ENCODE measurements around the gene VWF. TPM values are rescaled to one million over a fixed set of nuclear protein-coding genes. Genes with fewer than 3 reads are reported as not detected.

The VWF gene
- total and polyA plus RNA-seq, 2 of the 4 experiments (the other 2 are of a cell fraction): under 0.01 to 0.09 TPM

DNA sequence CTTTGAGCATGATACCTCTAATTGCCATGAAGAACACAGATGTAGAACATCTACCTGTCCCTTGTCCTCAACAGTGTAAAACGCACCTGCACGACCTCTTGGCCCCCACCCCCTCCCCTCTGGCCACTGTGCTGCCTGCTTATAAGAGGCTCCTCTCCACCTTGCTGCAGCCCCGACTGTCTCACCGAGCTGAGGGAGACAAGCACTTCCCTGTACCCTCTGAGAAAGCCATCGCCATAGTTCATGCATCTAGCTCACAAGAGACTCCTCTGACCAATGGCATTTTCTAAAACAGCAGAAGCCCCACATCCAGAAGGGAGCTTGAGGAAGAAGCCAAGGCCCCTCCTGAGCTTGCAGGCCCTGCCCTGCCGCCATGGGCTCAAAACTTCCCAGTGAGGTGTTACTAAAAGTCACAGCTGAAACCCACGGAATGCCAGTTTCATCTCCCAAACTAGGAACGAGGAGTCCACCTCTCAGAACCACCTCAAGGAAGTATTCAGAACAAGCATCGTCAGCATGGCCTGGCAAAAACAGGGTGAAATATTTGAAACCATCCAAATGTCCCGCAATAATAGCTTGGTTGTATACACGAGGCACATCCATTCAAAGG lies 157.9 kb downstream of the VWF start:
- ChIA-PET CTCF (interaction anchor here (1.0 kb wide), 1 partner anchor 10 kb away, joined by 3 read pairs; no protein-coding TSS in a partner anchor), POLR2A (ENCODE audit: unreplicated experiment) (no interaction called here)
- no peak overlapping the region for H3K14ac ChIP-seq (replicated peaks; ENCODE audit: low read depth, low read length)
- H4K8ac ChIP-seq (ENCODE audit: low read depth in 2 of 2, low read length in 2 of 2): no peak overlapping the region
- H2AFZ ChIP-seq (replicated peaks; ENCODE audit: low read length, poor library complexity): peak overlapping the region; percentile 56
- no peaks in the 10 kb centered on the region for H4K20me1 ChIP-seq (ENCODE audit: insufficient read depth, low read length)
- H2BK15ac ChIP-seq (ENCODE audit: low read depth, low read length): no peak overlapping the region
- H3K36me3 ChIP-seq (ENCODE audit: control insufficient read depth, insufficient read depth, low read length): no peaks in the 10 kb centered on the region
- peaks cover 38% of the 10 kb centered on the region for H3K27me3 ChIP-seq (ENCODE audit: control insufficient read depth, insufficient read depth, low read length)
- H4K91ac ChIP-seq (ENCODE audit: insufficient read depth, low read depth, low read length): no peak overlapping the region
- DNase-seq: no peak
- H3K23ac ChIP-seq (ENCODE audit: low read depth, low read length): no peak overlapping the region
- no peak overlapping the region for H3K4me3 ChIP-seq (ENCODE audit: insufficient read depth, low read depth, low read length)
- no peaks in the 10 kb centered on the region for H3K79me1 ChIP-seq (ENCODE audit: low read depth in 1 of 2, low read length in 2 of 2)
- no peak overlapping the region for H2AK5ac ChIP-seq (ENCODE audit: low read depth, low read length)
- no peaks in the 10 kb centered on the region for H3K9me3 ChIP-seq (ENCODE audit: control insufficient read depth, insufficient read depth, low read length)
- H3K4me1 ChIP-seq (ENCODE audit: control insufficient read depth, insufficient read depth, low read length): no peaks in the 10 kb centered on the region
- intact Hi-C loops (cut with micrococcal nuclease): loop anchor here (1.0 to 5.0 kb wide), 2 partner anchors 74 to 539 kb away; no protein-coding TSS in a partner anchor
- no peak overlapping the region for H3K4ac ChIP-seq (ENCODE audit: low read depth, low read length)
- no peak overlapping the region for H3K18ac ChIP-seq (ENCODE audit: low read depth, low read length)
- no peak overlapping the region for H4K5ac ChIP-seq (ENCODE audit: low read depth, low read length)
- no peak overlapping the region for H3K56ac ChIP-seq (ENCODE audit: extremely low read depth, insufficient read depth, low read length)
- dilution Hi-C loops (cut with HindIII; ENCODE audit: low sequenced_read_pairs, unreplicated experiment): no loop called here
- in situ Hi-C loops (cut with MboI; ENCODE audit: low sequenced_read_pairs): no loop called here
- BruUV-seq (replicated peaks): no TSS peak
- H3K27ac ChIP-seq (ENCODE audit: insufficient read depth, low read length): no peak overlapping the region
- no peak for TF ChIP-seq MAFK (IDR thresholded peaks at IDR 0.05; ENCODE audit: low read depth, low read length)
- TF ChIP-seq FOS (IDR thresholded peaks at IDR 0.05; ENCODE audit: low read depth, low read length): no peak
- no peak for TF ChIP-seq CTCF (conservative IDR thresholded peaks at IDR 0.05; ENCODE audit: low read depth, low read length)
- no peak for TF ChIP-seq BHLHE40 (IDR thresholded peaks at IDR 0.05; ENCODE audit: low read depth, low read length)
- TF ChIP-seq MXI1 (IDR thresholded peaks at IDR 0.05; ENCODE audit: borderline replicate concordance, low read depth, low read length): no peak
- no peak for TF ChIP-seq NFE2L2 (IDR thresholded peaks at IDR 0.05; ENCODE audit: low read depth, low read length)
- TF ChIP-seq ELK1 (IDR thresholded peaks at IDR 0.05; ENCODE audit: borderline replicate concordance, low read depth, low read length): no peak
- no peak for TF ChIP-seq SMC3 (IDR thresholded peaks at IDR 0.05; ENCODE audit: low read depth, low read length)
- no peak for TF ChIP-seq CHD1 (IDR thresholded peaks at IDR 0.05; ENCODE audit: low read depth, low read length)
- no peak for TF ChIP-seq RFX5 (IDR thresholded peaks at IDR 0.05; ENCODE audit: low read depth, low read length)
- no peak for TF ChIP-seq USF2 (IDR thresholded peaks at IDR 0.05; ENCODE audit: low read depth, low read length)
- TF ChIP-seq RAD21 (IDR thresholded peaks at IDR 0.05; ENCODE audit: low read length): no peak
- TF ChIP-seq CEBPB (IDR thresholded peaks at IDR 0.05; ENCODE audit: low read depth, low read length): no peak
- TF ChIP-seq POLR2A (IDR thresholded peaks at IDR 0.05; ENCODE audit: low read depth, low read length): no peak
- no peak for TF ChIP-seq MAZ (IDR thresholded peaks at IDR 0.05; ENCODE audit: borderline replicate concordance, low read depth, low read length)
- no peak for TF ChIP-seq RCOR1 (IDR thresholded peaks at IDR 0.05; ENCODE audit: insufficient replicate concordance, low read length)
- H2BK20ac ChIP-seq (ENCODE audit: low read depth, low read length): no peak overlapping the region
- no peak overlapping the region for H2BK5ac ChIP-seq (ENCODE audit: low read depth, low read length, poor library complexity, severe bottlenecking)
- WGBS, 2 experiments (ENCODE audit: extremely low coverage in 2 of 2, insufficient read length in 1 of 2): 50% methylated on average over 5 of the region's 11 CpGs; no CpG with 5 or more reads in 1 of the 2 experiments
- H2AK9ac ChIP-seq (replicated peaks; ENCODE audit: low read depth, low read length, poor library complexity): peak overlapping the region; percentile 55
- no peaks in the 10 kb centered on the region for H3K9me1 ChIP-seq (ENCODE audit: insufficient read depth, low read length)
- ATAC-seq (ENCODE audit: low read depth): no peak
- no peak overlapping the region for H3K4me2 ChIP-seq (ENCODE audit: low read depth, low read length)
- no peak overlapping the region for H3K9ac ChIP-seq (ENCODE audit: low read depth, low read length)
- H2BK120ac ChIP-seq (ENCODE audit: low read depth, low read length): no peak overlapping the region

Measured in IMR-90 (cell line).